Activated CD8-positive, alpha-beta memory T cell treated with anti-CD3 and anti-CD28 coated beads, Interleukin-2, amount 50 U/mL, for 1 hour (primary cell): ENCODE results near the gene ADRA2B.
"Not testable (repeated sequence)": the region's sequence is repeated elsewhere in the genome, so short reads cannot be mapped to it uniquely, and the experiment has no call there.

ENCODE experiments used
- DNase-seq: peaks from one replicate; pipeline ENCODE4 v3.0.0-alpha.2; 2020; ENCODE audit errors: extremely low read depth

Gene ADRA2B

DNA sequence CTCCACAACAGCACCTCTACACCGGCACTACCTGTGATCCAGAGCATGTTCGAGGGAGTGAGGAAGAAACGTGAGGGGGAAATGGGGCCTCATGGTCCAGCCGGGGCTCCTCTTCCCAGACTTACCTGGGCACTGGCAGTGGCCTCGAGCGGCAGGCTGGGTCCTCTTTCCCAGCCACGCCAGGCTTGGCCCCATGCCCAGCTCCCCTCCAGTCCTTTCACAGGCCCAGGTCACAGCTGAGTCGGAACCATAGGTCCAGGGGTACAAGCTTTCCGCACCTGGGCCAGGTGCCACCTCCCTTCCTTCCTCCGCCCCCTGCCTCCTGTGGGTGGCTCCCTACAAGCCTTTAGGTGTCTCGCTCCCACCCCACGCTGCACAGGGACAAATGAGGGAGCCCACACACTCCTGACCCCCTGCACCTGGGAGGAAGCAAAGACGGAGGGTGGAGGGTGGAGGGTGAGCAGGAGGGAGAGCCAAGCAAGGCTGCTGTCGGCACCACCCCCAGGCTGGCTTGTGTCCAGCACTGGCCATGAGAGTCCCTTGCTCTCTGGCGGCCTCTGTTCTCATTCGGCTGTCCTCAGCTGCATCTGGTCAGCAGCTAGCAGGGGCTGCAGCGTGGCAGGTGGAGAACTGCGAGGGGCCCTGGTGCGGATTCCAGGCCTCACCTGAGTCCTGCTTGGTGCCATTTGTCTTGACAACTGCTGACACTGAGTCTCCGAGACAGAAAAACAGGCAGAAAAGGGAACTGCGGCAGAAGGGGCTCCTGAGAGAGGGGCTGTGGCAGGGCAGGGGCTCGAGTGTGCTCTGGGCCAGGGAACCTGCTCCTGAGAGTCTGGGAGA is 26.8 kb downstream of the ADRA2B start:
- no peak for DNase-seq

DNA sequence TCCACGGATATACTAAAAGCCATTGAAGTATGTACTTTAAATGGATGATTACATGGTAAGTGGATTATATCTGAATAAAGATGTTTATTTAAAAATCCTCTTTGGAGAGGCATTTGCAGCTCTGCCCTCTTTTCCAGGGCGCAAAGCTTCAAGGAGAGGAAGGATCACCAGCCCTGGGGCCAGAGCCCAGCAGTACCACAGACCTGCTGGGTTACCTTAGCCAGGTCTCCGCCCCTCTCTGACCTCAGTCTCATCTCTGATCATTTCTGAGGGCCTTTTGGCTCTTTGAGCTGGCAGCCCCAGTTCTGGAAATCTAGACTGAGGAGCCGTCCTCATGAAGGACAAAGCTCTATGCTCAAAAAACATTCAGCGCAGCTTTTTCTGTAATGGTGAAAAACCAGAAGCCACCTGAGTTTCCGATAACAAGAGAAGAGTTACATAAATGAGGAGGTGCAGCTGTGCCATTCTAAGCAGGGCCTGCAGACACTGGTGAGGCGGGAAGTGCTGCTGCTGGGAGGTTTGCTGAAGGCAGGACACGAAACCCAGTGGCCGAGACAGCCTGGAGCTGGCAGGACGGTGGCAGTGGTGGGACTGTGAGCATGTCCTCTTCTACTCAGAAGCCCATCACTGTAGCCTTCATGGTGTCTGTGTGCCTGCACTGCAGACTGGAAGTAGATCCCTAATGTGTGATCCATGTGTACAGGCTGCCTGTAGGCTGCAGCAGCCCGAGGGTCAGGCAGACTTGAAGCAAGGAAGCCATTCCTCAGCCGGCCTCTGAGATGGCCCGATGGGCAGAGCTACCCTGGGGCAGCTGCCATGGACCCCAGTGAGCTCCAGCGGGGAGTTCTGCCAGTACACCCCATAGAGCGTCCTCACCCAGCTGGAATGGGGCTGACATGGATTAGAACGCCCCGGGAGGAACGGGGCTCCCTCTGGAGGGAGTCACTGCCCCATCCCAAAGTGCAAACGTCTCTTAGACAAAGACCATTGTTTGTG is 27.7 kb downstream of the ADRA2B start:
- DNase-seq = no peak

DNA sequence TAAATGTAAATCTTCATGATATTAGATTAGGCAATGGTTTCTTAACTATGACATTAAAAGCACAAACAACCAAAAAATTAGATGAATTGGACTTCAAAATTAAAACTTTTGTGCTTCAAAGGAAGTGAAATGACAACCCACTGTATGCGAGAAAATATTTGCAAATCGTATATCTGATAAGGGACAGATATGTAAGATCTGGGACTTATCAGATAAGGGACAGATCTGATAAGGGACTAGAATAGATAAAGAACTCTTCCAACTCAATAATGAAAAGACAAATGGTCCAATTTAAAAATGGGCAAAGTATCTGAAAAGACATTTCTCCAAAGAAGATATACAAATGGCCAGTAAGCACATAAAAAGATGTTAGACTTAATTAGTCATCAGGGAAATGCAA is 29.2 kb downstream of the ADRA2B start:
- DNase-seq = no peak

DNA sequence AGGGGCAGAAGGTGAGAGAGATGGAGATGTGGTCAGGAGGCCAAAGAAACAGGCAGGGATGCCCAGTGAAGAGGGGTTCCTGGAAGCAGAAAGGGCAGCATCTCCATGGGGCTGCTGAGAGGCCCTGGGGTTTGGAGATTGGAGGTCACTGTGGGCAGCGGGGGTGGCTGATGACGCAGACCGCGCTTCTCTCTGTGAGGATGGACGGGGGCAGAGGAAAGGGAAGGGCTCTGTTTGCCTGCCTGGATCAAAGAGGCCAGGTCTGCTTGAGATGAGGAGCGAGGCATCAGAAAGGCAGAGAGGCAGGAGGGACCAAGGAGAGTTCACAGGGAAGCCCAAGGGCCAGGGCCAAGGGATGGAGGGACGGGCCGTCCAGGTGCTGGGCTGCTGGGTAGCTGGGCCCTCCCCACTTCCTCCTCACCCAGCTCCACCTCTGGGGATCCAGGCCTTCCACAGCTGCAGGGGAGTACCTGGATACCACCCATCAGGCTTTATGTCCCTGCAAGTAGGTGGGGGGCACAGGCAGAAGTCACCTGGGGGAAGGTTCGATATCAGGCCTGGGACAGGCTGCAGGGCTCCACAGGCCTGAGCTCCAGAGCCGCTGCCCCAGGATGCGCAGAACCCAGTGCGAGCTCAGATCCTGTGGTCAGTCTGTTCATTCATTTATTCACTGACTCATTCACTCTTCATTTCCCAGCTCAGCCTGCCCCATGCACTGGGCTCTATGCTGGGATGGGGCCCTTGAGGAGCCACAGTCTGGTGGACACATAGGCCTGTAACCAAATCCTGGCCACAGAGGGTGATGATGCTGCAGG is 30.6 kb downstream of the ADRA2B start:
- no peak for DNase-seq

DNA sequence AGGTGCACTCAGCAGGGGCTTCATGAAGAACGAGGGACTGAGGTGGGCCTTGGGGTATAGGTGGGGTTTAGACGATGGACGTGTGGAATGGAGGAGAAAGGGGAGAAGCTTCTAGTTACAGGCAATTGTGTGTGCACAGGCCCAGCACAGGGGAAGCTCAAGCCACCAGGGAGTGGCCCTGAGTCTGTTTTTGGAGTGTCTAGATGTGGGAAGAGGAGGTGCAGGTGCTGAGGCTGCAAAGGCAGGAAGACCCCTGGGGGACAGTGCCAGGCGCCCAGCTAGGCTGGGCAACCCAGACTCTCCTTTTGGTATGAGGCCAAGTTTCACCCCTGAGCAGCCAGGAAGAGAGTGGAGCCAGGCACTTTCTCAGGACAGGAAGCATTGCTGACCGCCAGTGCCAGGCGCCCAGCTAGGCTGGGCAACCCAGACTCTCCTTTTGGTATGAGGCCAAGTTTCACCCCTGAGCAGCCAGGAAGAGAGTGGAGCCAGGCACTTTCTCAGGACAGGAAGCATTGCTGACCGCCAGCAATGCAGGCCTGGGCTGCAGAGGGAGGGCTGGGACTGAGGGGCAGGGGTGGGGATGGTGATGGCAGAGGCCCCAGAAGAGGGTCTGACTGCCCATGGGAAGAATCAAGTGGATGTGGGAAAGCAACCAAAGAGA is 31.4 kb downstream of the ADRA2B start:
- DNase-seq = not testable (repeated sequence)

DNA sequence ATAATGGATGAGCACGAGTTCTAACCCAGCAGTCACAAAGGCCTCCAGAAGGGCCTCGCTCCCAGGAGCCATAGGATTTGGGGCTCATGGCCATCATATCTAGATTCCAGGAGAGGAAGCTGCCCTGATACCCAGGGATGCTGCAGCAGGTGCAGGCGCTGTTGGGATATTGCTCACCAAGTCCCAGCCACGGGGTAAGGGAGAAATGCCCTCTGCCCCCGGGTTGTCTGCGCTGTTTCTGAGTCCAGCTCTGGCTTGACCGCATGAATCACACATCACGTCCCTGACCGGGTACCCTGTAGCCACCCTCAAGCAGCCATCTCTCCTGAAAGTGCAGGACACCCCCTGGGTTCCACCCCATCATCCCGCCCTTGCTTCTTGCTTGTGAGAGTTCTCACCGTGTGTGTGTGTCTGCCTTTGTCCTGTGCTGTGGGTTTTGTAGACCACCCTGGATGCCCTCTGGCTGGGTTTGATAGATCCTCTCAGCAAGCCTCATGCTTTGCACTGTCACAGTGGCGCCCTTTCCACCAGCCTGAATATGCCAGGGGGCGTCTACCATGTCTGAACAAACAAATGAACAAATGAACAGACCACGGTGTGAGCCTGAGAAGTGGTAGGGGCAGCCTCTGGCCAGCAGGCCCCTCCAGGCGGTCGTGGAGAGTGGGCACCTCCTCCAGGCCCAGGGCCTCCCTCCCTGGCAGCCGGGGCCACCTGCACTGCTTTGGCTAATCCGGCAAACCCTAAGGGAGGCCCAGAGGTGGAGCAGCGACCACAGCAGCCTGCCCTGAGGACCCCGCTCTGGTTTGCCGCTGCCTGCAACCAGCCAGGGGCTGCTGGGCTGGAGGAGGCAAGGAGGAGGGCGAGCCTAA is 32.1 kb downstream of the ADRA2B start:
- no peak for DNase-seq

DNA sequence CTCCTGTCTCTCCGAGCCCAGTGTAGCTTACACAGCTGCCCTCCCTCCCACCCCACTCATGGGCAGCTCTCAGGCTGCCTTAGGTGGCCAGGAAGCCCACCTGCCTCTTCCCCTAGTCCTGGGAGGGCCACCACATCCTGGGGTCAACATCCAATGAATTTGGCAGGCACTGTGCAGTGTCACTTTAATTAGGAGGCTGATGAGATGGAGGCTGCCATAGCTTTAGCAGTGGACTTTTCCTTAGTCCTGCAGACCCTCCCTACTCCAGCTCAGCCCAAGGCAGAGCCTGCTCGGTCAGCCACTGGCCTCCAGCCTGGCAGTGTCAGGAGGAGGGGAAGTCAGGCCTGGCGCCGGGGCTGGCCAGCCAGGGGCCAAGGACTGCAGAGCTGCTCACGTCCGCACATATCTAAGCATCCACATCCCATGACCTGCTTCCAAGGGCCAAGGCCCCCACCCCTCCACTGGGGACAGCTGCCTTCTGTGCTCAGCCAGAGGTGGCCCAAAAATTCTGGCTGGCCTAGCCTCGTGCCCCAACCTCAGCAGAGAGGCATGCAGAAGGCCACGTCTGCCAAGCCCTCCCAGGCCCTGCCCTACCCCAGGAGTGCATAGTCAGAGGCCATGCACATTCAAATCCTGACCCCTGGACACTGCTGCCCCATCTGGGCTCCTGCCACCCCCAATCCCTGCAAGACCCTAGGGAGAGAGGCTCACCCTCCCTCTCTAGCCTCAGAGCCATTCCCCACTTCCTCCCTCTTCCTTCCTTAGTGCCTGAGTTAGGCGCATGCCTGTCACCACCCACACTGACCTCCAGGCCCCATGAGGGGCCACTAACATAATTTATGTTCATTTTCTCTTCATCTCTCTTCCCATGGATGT is 33.1 kb downstream of the ADRA2B start:
- no peak for DNase-seq

DNA sequence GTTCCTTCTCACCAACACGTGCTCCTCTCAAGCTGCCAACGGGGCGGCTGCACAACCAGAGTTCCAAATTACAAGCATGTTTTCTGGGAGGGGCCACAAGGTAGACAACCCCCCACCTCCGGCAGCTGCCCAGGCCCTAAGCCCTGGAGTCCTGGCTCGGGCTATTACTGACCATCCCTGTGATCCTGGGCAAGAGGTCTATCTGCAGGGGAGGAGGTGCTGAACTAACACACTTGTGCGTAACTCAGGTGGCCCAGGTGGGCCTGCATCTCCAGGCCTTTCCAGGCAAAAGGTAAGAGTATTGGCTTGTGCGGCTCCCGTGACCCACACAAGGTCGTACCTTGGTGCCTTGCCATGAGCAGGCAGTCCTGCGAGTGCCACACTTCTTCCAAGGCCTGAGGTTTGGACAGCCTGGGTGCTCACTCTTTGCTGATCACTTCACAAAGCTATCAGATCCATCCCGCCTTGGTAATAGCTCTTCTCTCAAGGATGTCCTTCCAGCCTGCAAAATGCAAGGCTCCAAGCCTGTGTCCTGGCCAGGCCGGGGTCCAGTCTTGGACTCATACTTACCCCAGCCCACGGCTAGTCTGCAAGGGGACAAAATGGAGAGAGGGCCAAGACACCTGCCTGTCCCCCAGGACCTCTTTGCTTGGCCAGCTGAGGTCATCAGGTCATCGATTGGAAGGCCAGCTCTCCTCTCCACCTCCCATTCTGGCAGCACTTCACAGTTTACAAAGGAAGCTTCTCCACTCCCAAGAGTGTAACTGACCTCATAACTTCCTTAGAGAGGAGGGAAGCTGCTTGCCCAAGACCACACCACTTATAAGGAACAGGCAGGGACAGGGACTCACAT is 33.9 kb downstream of the ADRA2B start:
- no peak for DNase-seq

DNA sequence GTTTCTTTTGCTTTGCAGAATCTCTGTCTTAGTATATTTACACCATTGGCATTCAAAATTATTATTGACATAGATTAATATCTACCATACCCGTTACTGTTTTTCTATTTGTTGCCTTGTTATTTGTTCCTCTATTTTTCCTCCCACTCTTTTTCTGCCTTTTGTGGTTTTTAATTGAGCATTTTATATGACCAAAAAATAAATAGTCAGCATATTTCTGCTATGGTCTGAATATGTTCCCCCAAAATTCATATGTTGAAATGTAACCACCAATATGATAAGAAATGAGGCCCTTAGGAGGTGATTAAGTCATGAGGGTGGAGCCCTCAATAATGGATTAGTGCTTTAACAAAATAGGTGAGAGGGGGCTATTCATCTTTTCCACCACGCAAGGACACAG is 35.3 kb downstream of the ADRA2B start:
- no peak for DNase-seq

DNA sequence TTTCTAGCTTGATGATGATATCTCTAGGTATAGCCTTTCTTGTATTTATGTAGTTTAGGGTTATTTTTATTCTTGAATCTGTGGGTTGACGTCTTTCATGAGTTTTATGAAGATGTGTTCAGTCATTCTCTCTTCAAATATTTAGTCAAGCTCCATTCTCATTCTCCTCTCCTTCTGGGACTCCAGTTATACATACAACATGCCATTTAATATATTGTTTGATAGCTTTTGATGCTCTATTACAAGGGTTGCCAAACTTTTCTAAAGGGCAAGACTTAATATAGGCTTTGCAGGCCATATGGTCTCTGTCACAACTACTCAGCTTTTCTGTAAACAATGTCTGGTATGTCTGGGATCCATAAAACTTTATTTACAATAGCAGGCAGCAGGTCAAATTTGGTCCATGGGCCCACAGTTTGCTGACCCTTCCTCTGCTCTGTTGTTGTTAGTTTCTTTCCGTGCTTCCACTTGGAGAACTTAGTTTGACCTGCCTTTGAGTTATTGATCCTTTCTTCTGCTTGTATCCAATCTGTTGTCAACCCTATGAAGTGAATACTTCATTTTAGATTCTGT is 41.1 kb downstream of the ADRA2B start:
- DNase-seq = no peak

DNA sequence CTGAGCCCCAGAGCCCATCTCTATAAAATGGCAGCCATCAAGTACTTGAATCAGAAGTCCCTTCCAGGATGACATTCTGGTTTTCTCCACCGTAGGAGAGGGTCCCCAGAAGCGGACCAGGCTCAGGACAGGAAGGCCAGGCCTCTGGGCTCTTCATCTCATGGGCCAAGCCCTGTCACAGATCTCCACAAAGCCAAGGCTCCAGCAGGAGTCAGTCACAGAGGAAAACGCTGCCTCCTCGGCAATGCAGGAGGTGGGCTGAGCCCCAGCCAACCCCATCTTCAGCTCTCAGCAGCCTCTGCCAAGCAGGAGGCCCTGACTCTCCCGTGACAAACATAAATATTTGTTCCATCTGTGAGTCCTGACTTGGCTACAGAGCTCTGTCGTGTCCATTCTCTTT is 42.2 kb downstream of the ADRA2B start:
- DNase-seq = no peak

DNA sequence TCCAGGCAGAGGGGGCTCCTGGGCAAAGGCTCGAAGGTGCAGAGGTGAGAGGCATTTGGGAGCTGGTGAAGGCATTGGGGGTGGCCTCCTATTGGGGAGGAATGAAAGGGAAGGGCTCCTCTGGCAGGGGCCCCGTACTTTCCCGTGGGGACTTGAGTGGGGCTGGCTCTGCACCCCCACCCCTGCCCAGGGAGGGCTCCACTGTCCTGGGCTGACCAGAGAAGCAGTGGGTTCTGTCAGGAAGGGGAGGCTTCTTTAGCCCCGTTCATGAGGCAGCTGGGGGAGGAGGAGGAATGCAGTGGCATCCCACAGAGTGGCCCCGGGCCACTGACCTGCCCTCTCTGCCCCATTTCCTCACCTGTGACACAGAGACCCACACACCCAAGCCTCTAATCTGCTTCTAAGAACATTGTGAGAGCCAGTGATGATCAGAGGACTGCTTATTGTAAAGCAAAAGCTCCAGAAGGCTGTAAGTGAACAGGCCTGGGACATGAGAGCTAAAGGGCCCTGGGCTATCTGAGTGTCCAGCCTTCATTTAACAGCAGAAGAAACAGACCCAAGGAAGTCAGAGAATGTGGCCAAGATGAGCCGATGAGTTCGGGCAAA is 43.1 kb downstream of the ADRA2B start:
- no peak for DNase-seq

DNA sequence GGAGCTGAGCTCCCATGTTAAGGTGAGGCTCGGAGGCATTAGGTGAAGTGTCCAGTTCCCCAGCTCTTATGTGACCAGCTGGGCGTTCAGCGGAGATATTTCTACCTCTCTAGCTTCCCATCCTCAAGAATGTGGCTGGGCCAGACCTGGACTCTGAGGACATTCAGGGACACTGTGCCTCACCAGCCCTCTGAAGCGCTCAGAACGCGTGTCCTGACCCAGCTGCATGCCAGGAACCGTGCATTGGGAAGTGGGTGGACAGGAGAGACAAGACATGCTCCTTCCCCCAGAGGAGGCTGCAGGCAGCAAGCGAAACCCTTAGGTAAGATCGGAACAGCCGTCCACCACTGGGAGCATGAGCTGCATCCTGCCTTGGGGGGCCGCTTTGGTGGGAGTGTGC is 43.6 kb downstream of the ADRA2B start:
- DNase-seq = no peak

DNA sequence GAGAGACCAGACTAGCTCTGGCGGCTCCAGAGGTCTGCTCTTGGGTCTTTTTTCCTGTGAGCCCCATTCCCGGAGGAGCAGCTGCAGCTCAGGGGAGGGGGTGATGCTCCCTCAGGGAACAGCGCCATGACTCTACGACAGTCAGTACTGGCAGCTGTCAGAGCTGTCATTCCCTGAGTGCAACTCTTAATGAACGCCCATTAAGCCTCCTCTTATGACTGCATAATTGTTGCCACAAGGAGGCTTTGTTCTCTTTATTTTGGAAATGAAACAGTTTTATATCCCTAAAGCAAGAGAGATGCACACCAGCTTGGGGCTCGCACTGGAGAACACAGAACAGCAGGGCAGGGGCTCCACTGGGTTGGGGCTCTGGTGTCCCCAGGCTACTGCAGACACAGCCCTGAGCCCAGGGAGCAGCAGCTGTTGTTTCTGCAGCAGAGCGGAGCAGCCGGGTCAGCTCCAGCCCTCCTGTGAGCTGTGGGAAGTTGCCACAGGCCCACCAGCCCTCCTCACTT is 44.3 kb downstream of the ADRA2B start:
- not testable (repeated sequence) for DNase-seq

DNA sequence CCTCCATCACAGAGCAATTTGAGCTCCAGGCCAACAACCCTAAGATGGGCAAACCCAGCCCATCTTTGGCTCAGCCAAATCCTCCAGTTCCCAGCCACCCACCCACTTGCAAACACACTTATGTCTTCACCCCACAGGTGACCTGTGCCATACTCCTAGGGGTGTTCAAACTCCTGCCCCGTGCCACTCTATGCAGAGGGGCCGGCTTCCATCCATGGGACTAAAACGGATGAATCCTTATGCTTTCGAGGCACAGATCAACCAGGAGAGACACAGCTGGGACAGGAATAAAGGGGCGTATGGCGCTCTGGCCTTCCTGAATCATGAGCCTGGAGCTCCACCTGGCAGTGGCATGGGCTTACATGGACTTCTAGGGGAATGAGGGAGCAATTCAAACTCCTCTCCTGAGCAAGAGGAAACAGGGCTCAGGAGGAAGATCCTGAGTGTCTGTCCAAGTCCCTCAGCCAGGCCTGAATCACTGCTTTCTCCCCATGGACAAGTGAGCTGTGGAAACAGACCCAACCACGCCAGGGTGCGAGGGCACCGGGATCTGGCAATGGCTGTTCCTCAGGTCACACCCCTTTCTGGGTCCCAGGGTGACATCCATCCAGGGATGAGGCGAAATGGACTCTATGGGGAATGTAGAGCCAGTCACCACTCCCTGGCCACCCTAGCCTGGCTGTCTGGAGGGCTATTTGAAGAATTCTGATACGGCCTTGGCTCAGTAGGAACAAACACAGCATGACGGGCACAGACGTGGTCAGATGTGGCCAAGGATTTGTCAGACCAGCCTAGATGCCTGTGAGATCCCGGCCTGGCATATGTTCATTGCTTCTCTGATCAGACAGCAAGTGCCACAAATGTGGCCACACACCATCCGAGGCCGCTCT is 45.0 kb downstream of the ADRA2B start:
- DNase-seq = not testable (repeated sequence)

DNA sequence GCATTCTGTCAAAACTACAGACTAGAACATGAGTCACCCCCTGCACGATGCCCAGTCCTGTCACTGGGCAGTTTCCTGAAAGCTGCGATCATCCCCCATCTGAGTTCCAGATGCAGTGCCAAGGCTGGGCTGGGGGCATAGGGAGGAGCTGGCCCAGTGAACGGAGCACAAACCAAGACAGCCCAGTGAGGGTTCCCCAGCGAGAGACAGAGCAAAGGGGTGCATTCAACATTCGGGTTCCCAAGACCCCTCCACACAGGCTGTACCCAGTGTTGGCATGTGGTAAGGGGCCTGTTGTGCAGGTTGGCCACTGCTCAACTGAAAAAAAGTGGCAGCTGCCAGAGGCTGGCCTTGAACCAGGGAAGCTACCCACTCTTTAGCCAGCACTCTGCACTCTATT is 46.0 kb downstream of the ADRA2B start:
- DNase-seq = not testable (repeated sequence)
